Neural crest cell (in vitro differentiated cells): Measurements from ENCODE around the gene SLC1A7. TPM values are rescaled to one million over a fixed set of nuclear protein-coding genes. Genes with fewer than 3 reads are reported as not detected.

Experiments
- DNase-seq: peaks from one replicate; pipeline ENCODE4 v3.0.0; 2021; ENCODE audit warnings: low read depth, mixed read lengths, low spot score
- H3K27ac Mint-ChIP-seq: one replicate; pipeline ENCODE4 v1.8.0; 2021; ENCODE audit warnings: mild to moderate bottlenecking, mixed read lengths; ENCODE audit not compliant: unreplicated experiment
- H3K27me3 Mint-ChIP-seq: 2 replicates; pipeline ENCODE4 v1.8.0; 2021; ENCODE audit warnings: low read depth, mild to moderate bottlenecking, mixed read lengths
- H3K36me3 Mint-ChIP-seq: 2 replicates; pipeline ENCODE4 v1.8.0; 2021; ENCODE audit warnings: low read depth, mild to moderate bottlenecking, mixed read lengths
- H3K4me1 Mint-ChIP-seq: 2 replicates; pipeline ENCODE4 v1.8.0; 2021; ENCODE audit warnings: mixed read lengths
- H3K4me3 Mint-ChIP-seq: one replicate; pipeline ENCODE4 v1.8.0; 2021; ENCODE audit warnings: mild to moderate bottlenecking, mixed read lengths
- H3K9me3 Mint-ChIP-seq: 2 replicates; pipeline ENCODE4 v1.8.0; 2021; ENCODE audit warnings: mixed read lengths
- long read RNA-seq: library from polyadenylated mRNA; unstranded; transcript quantifications from one replicate; pipeline ENCODE4 v2.0.0, GENCODE V29; 2020
- total RNA-seq: library from RNA; stranded (reverse); gene quantifications from 2 replicates; pipeline ENCODE4 v1.2.1, GENCODE V29; 2021
- TF ChIP-seq, protein P1 (sequence below): fragments of 200-600 bp; sonication (generic); conservative IDR thresholded peaks from 2 replicates; pipeline ENCODE4 v1.5.0; 2021; ENCODE audit warnings: antibody characterized with exemption, mild to moderate bottlenecking

Gene SLC1A7
- total RNA-seq: not detected in 2 replicates
- long read RNA-seq: 0 reads

DNA sequence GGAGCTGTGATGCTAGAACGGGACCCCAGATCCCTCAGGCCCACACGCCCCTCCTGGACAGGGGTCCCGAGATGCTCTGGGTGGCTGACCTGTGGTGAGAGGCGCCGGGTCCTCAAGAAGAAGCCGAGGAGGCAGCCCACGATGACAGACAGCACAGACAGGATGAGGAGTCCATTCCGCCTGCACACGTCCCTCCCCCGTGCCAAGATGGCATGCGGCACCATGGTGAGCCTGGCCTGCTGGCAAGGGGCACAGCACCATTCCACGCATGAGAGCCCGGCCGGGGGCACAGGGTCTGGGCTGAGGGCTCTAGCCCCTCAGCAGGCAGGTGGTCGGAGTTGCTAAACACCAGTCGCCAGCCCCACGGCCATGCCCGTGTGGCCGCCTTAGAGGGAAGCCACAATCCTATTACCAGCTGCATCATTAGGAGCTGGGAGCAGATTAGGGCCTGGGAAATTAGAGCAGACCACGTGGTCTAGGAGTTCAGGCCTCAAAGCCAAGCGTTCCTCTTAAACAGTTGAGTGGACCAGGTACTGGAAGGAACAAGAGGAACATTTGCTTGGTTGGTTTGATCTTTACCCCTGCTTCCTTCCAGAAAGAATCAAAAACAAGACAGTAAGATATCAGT is at the start of gene SLC1A7:
Gene SLC1A7, minus strand, starts transcription at position 413 of the 628 bp plus-strand sequence. Its CDS starts 189 bp downstream, at position 224.
- Mint-ChIP-seq H3K36me3 (peaks cover 3% of the 10 kb centered on the region), H3K9me3 (peaks cover 6% of the 10 kb centered on the region), H3K4me3 (no peak within 1 kb of the TSS), H3K4me1 (no peaks in the 10 kb centered on the region), H3K27me3 (no peaks in the 10 kb centered on the region), H3K27ac (no peak within 1 kb of the TSS)
- DNase-seq: no peak
- TF ChIP-seq, protein P1, sequence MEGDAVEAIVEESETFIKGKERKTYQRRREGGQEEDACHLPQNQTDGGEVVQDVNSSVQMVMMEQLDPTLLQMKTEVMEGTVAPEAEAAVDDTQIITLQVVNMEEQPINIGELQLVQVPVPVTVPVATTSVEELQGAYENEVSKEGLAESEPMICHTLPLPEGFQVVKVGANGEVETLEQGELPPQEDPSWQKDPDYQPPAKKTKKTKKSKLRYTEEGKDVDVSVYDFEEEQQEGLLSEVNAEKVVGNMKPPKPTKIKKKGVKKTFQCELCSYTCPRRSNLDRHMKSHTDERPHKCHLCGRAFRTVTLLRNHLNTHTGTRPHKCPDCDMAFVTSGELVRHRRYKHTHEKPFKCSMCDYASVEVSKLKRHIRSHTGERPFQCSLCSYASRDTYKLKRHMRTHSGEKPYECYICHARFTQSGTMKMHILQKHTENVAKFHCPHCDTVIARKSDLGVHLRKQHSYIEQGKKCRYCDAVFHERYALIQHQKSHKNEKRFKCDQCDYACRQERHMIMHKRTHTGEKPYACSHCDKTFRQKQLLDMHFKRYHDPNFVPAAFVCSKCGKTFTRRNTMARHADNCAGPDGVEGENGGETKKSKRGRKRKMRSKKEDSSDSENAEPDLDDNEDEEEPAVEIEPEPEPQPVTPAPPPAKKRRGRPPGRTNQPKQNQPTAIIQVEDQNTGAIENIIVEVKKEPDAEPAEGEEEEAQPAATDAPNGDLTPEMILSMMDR: no peak

DNA sequence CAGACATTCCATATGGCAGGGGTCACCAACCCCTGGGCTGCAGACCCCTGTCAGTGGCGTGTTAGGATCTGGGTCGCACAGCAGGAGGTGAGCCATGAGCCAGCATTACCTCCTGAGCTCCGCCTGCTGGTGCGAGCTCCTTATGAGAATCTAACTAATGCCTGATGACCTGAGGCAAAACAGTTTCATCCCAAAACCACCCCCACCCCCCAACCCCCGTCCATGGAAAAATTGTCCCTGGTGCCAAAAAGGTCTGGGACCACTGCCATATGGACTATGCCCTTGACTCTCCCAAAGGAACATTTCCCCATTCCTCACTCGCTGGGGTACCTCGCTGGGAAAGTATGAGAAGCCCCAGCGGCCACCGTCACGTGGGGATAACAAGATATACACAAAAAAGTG is 47.8 kb upstream of the SLC1A7 start:
- Mint-ChIP-seq H3K27me3 (peaks cover 16% of the 10 kb centered on the region), H3K4me1 (no peaks in the 10 kb centered on the region), H3K9me3 (no peaks in the 10 kb centered on the region), H3K4me3 (no peak overlapping the region), H3K27ac (no peak overlapping the region), H3K36me3 (no peaks in the 10 kb centered on the region)
- DNase-seq: no peak
- TF ChIP-seq, protein P1: no peak

DNA sequence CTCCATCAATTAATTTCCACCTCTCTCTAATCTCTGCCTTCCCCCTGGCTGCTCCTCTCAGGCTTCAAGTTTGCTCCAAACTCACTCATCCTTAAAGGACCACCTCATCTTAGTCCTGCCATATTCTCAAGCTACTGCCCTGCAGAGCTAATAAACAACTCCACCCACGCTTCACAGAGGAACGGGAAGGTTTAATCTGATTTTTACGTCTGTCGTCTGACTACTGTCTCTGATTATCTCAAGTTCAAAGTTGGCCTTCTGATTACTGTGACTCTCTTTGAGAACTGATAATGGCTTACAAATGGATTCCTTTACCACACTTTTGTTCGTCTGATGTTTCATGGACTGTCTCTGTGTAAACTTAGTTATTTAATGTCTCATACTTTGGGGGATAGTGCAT is 46.6 kb upstream of the SLC1A7 start:
- no peak overlapping the region for H3K4me3 Mint-ChIP-seq
- H3K36me3 Mint-ChIP-seq: no peaks in the 10 kb centered on the region
- TF ChIP-seq, protein P1: no peak
- no peak for DNase-seq
- H3K9me3 Mint-ChIP-seq: no peaks in the 10 kb centered on the region
- H3K4me1 Mint-ChIP-seq: no peaks in the 10 kb centered on the region
- H3K27me3 Mint-ChIP-seq: peaks cover 16% of the 10 kb centered on the region
- H3K27ac Mint-ChIP-seq: no peak overlapping the region

DNA sequence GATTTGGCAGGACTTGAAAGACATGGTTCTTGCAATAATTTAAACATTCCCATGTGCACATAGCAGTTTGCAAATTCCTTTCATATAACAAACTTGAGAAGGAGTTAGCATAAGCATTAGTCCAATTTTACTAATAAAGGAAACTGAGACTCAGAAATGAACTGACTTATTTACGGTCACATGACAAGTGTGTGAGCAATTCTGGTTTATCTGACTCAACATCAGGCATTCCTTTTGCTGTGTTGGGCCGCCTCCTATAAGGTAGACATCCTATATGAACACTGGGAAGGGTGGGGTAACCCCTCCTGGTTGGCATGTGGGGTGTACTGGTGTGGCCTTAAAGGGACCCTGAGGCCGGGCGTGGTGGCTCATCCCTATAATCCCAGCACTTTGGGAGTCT is 45.7 kb upstream of the SLC1A7 start:
- no peak overlapping the region for H3K27ac Mint-ChIP-seq
- H3K9me3 Mint-ChIP-seq: no peaks in the 10 kb centered on the region
- H3K4me3 Mint-ChIP-seq: no peak overlapping the region
- H3K36me3 Mint-ChIP-seq: no peaks in the 10 kb centered on the region
- TF ChIP-seq, protein P1: no peak
- no peaks in the 10 kb centered on the region for H3K4me1 Mint-ChIP-seq
- H3K27me3 Mint-ChIP-seq: peaks cover 16% of the 10 kb centered on the region
- DNase-seq: no peak

DNA sequence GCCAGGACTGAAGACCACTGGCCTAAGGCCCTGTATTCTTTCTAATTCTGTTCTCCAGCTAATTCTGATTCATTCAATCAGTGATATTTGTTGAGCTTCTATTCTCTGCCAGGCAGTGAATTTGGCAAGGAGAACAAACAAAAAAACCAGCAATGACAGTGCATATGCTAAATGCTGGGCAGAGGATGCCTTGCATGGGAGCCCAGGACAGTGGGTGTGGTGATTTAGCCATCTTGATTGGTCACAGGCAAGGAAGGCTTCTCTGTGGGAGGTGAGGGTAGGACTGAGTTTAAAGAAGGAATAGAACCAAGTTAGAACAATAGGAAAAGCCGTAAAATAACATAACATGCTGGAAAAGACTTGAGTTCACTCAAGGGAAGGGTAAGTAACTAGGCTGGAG is 45.0 kb upstream of the SLC1A7 start:
- TF ChIP-seq, protein P1: no peak
- H3K4me1 Mint-ChIP-seq: no peaks in the 10 kb centered on the region
- DNase-seq: no peak
- no peaks in the 10 kb centered on the region for H3K36me3 Mint-ChIP-seq
- no peak overlapping the region for H3K27ac Mint-ChIP-seq
- H3K9me3 Mint-ChIP-seq: no peaks in the 10 kb centered on the region
- peaks cover 16% of the 10 kb centered on the region for H3K27me3 Mint-ChIP-seq
- no peak overlapping the region for H3K4me3 Mint-ChIP-seq
